ENCODE data around the gene CCDC18. TPM values are rescaled to one million over a fixed set of nuclear protein-coding genes. Genes with fewer than 3 reads are reported as not detected.

Gene CCDC18
- polyA plus RNA-seq, 1 experiment, result 4.3 TPM

DNA sequence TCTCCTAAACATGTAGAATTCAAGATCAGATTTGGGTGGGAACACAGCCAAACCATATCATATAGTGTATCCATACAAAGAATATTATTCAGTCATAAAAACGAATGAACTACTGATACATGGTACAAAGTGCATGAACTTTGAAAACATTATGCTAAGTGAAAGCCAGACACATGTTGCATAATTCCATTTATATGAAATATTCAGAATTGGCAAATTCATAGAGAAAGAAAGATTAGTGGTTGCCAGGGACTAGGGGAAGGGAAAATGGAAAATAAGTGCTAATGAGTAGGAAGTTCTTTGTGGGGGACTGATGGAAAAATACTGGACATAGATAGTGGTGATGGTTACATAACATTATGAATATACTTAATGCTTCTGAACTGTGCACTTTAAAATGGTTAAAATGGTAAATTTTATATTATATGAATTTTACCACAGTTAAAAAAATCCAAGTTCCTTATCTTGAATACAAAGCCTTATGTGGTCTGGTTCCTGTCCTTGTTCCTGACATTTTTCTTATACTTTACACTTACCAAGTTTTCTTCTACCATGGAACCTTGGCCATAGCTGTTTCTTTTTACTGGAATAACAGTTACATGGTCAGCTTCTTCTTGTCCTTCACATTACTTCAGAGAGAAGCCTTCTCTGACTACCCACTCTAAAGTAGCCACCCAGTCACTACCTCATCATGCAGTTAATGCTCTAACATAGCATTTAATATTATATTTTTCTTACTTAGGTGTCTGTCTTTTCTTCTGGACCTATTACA lies 64.0 kb downstream of the CCDC18 start:
- CTCF ChIA-PET, result no interaction called here
- Histone ChIP-seq H3K4me3 (ENCODE audit: low read depth, low read length) (no peak overlapping the region), H3K9me3 (ENCODE audit: control insufficient read depth, insufficient read depth, low read length) (peaks cover 7% of the 10 kb centered on the region), H3K27me3 (ENCODE audit: control insufficient read depth, insufficient read depth, low read length) (no peaks in the 10 kb centered on the region), H3K27ac (ENCODE audit: low read depth, low read length) (no peak overlapping the region)
- POLR2A ChIA-PET, result no interaction called here
- no peak for DNase-seq (ENCODE audit: low read depth, low spot score)
- TF ChIP-seq, protein P1, sequence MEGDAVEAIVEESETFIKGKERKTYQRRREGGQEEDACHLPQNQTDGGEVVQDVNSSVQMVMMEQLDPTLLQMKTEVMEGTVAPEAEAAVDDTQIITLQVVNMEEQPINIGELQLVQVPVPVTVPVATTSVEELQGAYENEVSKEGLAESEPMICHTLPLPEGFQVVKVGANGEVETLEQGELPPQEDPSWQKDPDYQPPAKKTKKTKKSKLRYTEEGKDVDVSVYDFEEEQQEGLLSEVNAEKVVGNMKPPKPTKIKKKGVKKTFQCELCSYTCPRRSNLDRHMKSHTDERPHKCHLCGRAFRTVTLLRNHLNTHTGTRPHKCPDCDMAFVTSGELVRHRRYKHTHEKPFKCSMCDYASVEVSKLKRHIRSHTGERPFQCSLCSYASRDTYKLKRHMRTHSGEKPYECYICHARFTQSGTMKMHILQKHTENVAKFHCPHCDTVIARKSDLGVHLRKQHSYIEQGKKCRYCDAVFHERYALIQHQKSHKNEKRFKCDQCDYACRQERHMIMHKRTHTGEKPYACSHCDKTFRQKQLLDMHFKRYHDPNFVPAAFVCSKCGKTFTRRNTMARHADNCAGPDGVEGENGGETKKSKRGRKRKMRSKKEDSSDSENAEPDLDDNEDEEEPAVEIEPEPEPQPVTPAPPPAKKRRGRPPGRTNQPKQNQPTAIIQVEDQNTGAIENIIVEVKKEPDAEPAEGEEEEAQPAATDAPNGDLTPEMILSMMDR (IDR thresholded peaks at IDR 0.05; ENCODE audit: low read depth, low read length), result no peak

DNA sequence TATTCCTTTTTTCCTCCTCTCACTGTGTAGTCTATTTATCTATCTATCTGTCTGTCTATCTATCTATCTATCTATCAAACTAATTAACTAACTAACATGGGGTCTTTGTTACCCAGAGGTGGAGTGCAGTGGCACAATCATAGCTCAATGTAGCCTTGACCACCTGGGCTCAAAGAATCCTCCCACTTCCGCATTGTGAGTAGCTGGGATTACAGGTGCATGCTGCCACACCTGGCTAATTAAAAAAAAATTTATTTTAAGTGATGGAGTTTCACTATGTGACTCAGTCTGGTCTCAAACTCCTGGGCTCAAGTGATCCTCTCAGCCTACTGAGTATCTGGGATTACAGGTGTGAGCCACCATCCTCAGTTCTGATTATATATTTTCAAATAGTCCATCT lies 71.4 kb downstream of the CCDC18 start:
- Histone ChIP-seq H3K27me3 (ENCODE audit: control insufficient read depth, insufficient read depth, low read length) (no peaks in the 10 kb centered on the region), H3K27ac (ENCODE audit: low read depth, low read length) (no peak overlapping the region), H3K9me3 (ENCODE audit: control insufficient read depth, insufficient read depth, low read length) (no peaks in the 10 kb centered on the region; the same call in 1 of the 2 replicates), H3K4me3 (ENCODE audit: low read depth, low read length) (no peak overlapping the region)
- ChIA-PET CTCF (no interaction called here), POLR2A (no interaction called here)
- no peak for DNase-seq (ENCODE audit: low read depth, low spot score)
- TF ChIP-seq, protein P1 (IDR thresholded peaks at IDR 0.05; ENCODE audit: low read depth, low read length), result no peak

DNA sequence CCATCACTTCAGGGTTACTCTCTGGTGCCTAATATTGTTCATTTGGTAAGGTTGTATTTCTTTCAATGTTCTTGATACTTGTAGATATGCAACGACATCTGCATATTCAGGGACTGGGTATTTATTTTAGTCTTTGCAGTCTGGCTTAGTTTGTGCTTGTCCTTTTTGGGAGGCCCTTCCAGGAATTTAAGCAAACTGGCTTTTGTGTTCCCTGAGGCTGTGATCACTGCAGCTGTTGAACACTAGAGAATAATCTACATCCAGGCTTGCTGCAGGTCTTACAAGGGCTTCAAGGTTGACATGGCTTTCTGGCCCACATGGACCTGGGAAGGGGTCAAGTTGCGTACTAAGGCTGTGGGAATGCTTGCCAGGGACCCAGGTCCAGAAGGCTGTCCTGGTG lies 72.1 kb downstream of the CCDC18 start:
- no peaks in the 10 kb centered on the region; the same call in 1 of the 2 replicates for H3K9me3 ChIP-seq (ENCODE audit: control insufficient read depth, insufficient read depth, low read length)
- no peak for DNase-seq (ENCODE audit: low read depth, low spot score)
- no peaks in the 10 kb centered on the region for H3K27me3 ChIP-seq (ENCODE audit: control insufficient read depth, insufficient read depth, low read length)
- ChIA-PET POLR2A (no interaction called here), CTCF (no interaction called here)
- no peak overlapping the region for H3K4me3 ChIP-seq (ENCODE audit: low read depth, low read length)
- TF ChIP-seq, protein P1 (IDR thresholded peaks at IDR 0.05; ENCODE audit: low read depth, low read length), result no peak
- H3K27ac ChIP-seq (ENCODE audit: low read depth, low read length), result no peak overlapping the region

DNA sequence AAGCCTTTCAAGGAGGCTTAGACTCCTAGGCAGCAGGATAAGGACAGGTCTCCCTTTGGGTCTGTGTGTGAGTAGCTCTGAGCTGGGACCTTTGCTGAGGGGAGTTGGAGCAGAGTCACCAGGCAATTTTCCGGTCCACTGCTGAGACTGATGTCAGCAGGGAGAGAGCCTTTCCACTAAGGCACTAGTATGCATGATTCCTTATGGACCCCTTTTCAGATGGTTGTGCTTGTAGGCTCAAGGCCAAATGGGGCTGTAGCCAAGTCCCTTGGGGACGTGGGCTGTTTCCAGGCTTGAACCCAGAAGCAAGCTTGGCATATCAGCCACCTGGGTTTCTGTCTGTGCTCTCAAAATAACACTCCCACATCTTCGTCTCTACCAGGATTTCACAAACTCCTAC lies 73.0 kb downstream of the CCDC18 start:
- TF ChIP-seq, protein P1 (IDR thresholded peaks at IDR 0.05; ENCODE audit: low read depth, low read length), result no peak

More for the DNA sequence above, 73.0 kb downstream of the CCDC18 start:
- no peak for DNase-seq (ENCODE audit: low read depth, low spot score)
- ChIA-PET CTCF (interaction anchor here (2.2 kb wide), 1 partner anchor 51 kb away, joined by 9 read pairs; no protein-coding TSS in a partner anchor), POLR2A (no interaction called here)
- Histone ChIP-seq H3K9me3 (ENCODE audit: control insufficient read depth, insufficient read depth, low read length) (no peaks in the 10 kb centered on the region; the same call in 1 of the 2 replicates), H3K27ac (ENCODE audit: low read depth, low read length) (no peak overlapping the region), H3K4me3 (ENCODE audit: low read depth, low read length) (no peak overlapping the region), H3K27me3 (ENCODE audit: control insufficient read depth, insufficient read depth, low read length) (no peaks in the 10 kb centered on the region)

All from AG04450 (cell line).